Activated gamma-delta T cell treated with Interleukin-2 at 50 U/mL for 16 hours (primary cell): Measurements from ENCODE around the gene TRIM62.
"Not testable (repeated sequence)": the region's sequence is repeated elsewhere in the genome, so short reads cannot be mapped to it uniquely, and the experiment has no call there.

Experiments used
- DNase-seq: peaks from one replicate; pipeline ENCODE4 v3.0.0-alpha.2; 2020

The TRIM62 gene

DNA sequence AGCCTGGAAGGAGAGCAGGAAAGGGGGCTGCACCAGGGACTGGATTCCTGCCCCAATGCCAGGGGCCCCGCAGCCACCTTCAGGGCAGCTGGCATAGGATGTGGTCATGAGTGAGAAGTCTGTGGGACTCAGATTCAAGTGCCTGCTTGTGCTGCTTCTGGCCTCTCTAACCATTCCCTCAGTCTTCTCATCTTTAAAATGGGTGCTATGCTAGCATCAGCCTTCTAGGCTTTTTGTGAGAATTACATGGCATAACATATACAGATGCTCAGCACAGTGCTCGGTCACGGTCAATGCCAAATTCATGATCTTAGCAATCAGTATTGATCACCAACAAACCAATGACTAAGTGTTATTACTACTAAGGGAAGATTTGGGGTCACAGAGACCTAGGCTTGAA lies 23.5 kb downstream of the TRIM62 start:
- DNase-seq: no peak

DNA sequence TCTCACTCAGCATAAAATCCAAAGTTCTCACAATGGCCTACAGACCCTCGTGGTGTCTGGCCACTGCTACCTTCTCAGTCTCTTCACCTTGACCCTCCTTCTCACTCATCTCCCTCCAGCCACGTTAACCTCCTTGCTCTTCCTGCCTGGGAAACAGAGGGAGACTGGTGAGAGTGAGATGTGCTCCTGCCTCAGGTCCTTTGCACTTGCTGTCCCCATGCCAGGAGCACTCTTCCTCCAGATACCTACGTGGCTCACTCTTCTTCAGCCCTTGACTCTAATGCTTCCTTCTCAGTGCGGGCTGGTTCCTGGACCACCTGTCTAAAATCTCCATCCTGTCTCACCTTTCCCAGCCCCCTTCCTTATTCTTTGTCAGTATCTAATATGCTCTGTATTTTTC lies 24.7 kb downstream of the TRIM62 start:
- DNase-seq: no peak

DNA sequence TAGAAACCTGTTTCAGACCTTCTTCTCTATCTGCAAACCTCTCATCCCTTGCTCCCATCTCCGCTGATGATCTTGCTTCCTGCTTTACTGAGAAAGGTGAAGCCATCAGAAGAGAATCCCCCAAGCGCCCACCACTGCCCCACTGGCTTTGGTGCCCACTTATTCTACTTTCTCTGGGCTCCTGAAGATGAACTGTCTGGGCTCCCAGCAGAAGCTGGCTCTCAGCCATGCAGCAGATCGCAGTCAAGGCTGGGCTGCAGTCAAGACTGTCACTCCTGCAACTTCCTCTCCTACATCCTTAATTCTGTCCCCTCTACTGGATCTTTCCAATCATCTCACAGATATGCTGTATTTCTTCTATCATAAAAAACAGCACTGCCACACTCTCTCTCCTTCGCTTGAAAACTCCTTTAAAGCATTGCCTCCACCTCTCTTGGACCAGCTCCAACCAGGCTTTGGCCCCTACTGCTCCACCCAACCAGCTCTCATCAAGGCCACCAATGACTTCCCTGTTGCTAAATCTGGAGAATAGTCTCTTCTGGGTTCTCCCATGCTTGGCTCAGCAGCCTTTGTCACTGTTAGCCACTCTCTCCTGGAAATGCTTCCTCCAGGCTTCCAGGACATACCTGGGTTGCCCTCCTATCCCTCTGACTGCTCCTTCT lies 25.8 kb downstream of the TRIM62 start:
- DNase-seq: no peak

DNA sequence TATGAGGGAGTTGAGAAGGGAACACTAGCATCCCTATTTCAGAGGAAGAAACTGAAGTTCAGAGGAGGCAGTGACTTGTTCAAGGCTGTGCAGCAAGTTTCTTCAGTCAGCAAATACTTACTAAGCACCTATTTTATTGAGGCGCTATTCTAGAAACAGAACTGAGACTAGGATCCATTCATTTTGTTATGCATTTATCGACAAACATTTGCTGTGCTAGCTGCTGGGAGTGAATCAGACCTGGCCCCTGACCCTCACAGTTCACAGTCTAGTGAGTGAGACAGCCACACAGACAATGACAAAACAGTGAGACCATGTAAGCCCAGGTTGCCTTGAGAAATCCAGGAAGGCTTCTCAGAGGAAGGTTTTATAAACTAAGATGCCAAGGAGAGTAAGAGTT lies 28.2 kb downstream of the TRIM62 start:
- no peak for DNase-seq

DNA sequence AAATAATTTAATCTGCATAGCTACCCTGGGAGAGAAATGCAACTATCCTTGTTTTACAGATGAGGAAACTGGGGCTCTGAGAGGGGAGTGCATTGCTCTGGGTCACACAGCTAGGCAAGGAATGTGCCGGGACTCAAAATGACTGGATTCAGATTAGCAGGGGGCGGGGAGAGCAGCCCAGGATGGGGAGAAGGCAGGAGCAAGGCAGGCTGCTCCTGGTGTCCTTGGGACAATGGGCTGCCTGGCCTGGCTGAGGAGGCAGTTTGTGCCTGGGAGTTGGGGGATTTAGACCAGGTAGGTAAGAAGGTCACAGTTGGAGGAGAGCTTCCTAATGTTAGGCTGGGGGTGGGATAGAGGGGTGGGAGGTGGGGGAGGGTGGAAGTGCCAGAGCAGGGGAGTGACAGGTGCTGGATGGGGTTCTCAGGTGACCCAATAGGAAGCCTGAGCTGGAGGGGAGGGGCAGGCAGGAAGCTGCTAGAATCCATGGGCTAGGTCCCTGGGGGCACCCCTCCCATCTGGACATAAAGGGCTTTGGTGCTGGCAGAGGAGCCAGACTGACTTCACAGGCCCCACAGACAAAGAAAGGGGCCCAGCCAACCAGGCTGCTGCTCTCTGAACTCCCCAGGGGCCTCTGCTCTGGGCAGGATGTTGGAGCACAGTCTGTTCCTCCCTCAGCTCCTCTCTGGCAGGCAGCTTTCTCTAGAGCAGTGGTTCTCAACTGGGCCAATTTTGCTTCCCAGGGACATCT lies 29.0 kb downstream of the TRIM62 start:
- no peak for DNase-seq

DNA sequence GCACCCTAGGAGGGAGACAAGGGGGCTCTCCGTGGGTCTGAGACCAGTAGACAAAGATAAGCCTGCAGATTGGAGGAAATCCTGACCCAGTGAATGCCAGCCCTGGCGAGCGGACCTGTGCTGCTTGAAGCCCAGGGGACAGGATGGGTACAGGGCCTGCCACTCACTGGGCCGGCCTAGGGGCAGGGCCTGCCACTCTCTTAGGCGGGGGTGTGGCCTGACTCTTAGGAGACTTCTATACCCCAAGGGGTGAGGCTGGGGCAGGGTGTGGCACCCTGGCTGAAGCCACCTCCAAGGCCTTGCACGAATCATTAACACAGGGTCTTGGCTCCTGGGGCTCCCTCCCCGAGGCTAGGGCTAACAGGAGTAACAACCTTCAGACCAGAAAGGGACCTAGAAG lies 30.7 kb downstream of the TRIM62 start:
- DNase-seq: no peak

DNA sequence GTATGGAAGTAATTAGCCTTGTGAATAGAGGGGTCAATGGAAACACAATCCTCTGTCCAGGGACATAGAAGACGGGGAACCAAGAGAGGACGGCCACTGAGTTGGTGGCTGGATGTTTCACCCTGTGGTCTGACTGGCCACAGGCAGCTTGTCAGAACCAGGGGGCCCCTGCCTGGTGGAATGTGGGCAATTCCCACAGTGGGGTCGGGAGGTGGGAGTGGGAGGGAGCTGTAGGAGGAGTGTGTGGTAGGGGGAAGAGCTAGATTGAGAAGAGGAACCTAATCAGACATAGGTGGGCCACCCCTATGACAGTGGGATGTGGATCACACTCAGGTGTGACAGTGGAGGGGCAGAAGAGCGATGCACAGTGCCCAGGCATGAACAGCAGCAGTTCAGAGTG lies 31.3 kb downstream of the TRIM62 start:
- no peak for DNase-seq

DNA sequence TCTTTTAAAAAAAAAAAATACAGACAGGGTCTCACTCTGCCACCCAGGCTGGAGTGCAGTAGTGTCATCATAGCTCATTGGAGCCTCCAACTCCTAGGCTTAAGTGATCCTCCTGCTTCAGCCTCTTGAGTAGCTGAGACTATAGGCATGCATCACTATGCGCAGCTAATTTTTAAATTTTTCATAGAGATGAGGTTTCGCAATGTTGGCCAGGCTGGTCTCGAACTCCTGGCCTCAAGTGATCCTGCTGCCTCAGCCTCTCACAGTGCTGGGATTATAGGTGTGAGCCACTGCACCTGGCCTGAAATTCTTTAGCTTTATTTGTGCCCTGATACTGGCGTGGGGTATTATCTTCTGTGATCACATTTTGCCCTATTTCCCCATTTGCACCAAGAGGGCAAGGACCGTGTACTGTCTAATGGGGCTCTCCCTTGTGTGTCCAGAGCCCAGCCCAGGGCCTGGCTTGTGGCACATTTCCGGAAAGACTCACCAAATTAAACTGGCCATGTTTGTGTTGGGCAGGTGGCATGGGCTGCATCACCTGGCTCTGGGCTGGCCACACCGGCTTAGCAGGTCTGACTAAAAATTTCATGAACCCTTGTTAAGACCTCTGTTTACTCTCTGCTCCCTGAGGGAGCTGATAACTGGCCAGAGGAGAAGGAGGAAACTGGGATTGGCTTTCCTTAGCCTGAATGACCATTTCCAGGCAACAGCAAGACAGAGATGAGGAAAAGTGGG lies 32.2 kb downstream of the TRIM62 start:
- DNase-seq: no peak

DNA sequence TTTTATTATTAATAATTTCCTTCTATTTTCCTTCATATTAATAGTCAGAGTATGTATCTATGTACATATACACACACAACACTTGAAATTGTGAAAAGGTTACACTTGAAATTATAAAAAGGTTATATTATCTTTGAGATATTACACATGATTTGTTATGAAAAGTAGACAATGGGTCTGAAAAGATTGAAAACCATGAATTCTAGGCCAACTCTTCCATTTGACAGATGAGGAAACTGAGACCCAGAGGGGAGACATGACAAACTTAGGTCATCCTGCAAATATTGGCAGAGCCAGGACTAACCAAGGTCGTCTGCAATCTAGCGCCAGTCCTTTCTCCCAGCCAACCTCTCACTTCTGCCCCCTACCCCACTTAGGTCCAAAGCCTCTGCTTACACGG lies 33.2 kb downstream of the TRIM62 start:
- no peak for DNase-seq

DNA sequence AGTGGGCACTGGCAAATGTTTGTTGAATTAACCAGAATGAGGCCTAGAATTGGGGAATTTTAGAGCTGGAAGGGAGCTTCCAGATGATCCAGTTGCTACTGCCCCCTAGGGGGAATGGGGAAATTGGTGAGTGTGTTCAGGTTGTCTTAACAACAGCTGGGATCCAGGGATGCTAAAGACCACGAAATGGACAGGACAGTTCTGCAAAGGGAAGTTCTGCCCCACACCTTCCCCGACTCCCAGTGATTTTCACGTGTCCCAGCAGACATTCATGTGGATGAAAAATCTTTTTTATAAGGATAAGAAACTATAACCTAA lies 33.9 kb downstream of the TRIM62 start:
- no peak for DNase-seq

DNA sequence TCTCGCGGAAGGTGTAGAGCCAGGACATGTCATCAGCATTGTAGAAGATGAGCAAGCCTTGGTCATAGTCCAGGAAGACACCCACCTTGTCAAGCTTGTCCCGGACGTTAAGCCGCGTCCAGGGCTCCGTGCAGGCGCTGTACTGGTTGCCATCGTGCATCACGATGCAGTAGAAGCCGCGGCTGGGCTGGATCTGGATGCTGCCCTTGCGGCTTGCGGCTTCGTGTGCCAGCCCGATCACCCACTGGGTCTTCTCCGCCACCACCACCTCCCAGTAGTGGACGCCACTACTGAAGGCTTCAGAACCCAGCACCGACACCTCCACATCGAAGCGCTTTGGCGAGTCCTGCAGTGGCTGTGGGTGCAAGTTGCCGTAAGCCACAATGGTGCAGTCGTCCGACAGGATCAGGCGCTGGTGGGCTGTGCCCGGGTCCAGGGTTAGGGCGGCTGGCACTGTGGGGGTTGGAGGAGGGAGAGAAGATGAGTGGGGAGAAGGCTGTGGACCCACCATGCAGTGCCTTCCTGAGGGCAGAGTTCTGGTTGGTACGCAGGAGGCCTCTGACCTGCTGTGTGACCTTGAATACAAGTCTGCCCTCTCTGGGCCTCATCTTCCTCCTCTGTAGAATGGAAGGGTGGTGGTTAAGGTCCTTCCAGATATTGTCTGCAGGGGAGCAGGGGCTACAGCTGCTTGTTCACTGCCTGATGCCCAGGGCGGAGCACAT lies 34.4 kb downstream of the TRIM62 start:
- DNase-seq: no peak

DNA sequence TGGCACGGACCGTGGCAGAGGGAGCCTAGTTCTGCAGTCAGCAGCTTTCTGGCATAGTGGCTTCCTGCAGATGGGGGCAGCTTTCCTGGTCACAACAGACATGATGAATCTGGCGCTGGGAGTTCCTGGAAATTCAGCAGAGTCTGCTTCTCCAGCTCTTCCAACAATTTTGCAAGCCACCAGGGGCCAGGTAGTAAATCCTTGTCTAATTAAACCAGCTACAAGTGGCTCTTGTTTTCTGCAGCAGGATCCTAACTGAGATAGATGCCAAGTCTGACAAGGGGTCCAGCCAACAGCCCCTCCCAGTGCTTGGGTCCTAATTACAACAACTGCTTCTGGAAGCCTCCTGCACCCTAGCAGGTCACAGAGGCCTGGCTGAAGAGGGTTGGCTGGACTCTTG lies 35.8 kb downstream of the TRIM62 start:
- no peak for DNase-seq

DNA sequence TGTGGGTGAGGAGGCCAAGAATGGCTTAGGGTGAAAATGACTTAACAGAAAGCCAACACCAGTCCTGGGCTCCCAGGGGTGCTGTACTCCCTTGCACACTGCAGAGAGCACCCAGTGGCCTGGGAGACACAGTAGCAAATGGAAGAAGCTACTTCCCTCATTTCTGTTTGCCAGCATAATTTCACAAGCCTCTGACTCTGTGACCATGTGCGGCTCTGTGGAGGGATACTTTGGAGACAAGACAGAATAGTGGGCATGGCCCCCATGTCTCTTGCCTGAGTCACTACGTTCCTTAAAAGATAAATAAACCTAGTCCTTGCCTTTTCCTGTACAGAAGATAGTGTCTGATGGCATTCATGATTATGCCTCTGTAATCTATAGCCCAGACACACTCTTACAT lies 38.1 kb downstream of the TRIM62 start:
- DNase-seq: no peak

DNA sequence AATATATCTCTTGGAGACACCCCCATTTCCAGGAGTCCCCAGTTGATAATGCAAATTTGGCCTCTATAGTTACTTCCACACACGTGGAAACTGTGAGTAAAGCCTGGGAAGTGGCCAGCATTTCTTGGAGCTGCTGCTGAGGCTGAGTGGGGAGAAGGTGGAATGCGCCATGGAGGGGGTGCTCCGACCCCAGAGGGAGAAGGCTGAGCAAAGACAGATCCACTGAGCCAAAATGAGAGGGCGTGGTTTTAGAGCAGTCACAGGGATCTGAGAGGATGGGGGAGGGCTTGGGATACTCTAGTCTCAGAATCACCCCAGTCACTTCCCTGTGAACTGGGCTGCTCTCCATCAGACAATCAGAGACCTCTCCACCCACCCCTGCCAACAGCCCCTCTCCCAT lies 38.7 kb downstream of the TRIM62 start:
- DNase-seq: no peak

DNA sequence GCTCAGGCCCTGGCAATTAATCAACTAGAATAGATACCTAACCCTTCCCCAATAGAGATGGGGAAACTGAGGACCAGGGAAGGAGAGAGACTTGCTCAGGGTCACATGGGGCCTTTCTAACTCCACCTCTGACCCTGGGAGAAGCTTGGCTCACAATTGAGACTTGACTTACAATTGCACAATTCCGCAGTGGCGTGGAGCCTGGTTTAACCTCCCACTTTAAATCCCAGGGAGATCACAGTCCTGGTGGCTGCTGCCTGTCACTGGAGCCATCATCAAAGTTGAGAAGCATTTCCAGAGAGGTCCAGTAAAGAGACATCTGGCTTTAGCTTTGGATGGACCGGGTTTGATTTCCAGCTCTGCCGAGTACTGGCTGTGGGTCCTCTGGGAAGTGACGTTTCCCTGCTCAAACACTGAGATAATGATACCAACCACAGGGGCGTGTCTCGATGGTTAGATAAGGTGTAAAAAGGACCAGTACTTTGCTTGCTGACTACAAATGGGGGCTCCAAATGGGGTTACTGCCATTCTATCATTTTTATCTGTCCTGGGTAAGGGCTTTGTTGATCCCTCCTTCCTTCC lies 39.3 kb downstream of the TRIM62 start:
- DNase-seq: no peak

DNA sequence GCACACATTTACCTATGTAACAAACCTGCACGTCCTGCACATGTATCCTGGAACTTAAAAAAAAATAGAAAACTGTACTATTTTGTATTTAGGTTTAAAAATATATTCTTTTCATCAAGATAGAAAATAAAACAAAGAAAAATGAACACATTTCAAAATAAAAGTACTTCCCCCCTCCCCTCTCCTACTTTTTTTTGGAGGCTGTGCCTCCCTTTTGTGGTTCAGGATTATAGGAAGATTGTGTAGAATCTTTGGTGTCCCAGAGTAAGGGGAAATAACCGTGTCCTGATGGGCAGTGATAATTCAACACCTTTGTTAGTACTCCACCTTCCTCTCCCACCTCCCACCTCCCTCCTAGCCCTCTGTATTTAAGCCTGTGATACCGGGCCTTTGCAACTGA lies 40.1 kb downstream of the TRIM62 start:
- no peak for DNase-seq

DNA sequence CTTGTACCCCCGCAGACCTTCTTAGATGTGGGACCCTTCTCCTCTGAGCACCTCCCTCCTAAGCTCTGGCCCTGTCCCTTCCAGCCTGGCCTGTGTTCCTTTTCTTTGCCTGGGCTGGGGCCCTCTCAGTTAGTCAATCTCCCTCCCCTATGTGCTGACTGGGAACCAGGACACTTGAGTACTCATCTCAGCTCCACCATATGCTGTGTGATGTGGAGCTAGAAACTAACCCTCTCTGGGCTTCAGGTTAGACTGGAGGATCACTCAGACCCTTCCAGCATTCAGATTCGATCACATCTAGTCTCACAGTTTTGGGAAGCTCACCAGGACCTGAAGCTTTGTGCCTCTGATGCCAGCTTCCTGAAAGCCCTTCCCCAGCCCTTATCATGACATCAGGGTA lies 40.6 kb downstream of the TRIM62 start:
- no peak for DNase-seq

DNA sequence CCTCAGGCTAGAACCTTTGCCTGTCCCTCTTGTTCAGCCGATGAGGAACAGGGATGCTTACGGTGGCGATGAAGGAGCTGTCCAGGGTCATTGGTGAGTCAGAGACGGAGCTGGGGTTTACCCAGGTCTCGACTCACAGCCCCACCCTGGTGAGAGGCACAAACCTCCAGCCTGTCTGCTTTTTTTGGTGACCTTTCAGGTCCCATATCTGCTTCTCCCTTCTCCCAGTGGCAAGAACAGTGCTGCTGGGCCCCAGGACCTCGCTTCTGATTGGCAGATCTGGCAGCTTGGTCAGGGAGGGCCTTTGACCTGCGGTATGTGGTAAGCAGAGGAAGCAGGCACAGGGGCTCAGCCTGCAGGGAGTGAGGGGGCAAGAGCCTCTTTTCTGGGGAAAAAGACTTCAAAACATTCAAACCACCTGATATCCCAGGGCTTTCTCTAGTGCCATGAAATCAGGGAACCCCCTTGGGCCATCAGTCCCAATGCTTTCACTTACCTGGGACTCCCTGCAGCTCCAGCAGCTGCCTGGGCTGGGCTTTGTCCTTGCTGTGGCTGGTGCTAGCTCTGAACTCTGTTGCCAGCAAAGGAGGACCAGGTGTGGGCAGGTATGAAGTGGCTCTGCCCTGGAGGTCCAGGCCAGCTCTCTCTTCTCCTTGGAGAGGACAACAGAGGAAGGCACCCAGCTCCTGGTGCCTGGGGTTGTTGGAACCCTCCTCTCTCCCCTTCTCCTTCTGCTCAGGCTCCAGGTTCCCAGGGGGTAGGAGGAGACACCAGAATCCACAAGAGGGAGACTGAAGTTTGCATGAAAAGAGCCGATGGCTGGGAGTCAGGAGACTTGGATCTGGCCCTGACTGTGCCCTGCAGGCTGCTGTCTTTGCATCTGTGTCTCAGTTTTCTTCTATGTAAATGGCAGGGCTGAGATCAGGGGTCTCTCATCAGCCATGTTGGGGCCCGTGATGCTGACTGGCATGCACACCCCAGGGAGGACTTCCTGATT lies 41.4 kb downstream of the TRIM62 start:
- no peak for DNase-seq

DNA sequence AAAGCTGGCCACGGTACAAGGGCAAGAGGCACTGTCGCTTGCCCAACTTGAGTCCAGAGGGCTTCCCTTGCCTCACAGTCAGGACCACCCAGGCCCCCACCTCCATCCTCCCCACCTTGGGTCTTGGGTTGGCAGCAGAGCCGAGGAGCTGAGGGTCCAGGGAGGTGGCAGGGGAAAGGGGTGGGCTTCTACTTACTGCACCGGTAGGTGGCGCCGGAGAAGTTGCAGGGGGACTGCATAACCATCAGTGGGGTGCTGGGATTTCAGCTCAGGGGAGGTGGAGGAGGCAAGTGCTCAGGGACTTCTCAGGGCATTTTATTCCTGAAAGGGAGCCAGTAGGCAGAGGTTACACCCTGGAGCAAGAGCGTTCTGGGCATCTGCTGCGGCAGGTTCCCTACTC lies 44.0 kb downstream of the TRIM62 start:
- peak; percentile 34 for DNase-seq

DNA sequence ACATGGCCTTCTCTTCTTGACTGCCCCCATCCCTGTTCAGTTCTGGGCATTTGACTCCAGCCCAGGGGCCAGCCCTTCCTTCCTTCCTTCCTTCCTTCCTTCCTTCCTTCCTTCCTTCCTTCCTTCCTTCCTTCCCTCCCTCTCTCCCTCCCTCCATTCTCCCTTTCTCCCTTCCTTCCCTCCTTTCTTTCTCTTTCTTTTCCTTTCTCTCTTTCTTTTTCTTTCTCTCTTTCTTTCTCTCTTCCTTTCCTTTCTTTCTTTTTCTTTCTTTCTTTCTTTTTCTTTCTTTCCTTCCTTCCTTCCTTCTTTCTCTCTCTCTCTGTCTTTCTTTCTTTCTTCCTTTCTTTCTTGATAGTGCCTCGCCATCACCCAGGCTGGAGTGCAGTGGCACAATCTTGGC lies 45.8 kb downstream of the TRIM62 start:
- DNase-seq: not testable (repeated sequence)

DNA sequence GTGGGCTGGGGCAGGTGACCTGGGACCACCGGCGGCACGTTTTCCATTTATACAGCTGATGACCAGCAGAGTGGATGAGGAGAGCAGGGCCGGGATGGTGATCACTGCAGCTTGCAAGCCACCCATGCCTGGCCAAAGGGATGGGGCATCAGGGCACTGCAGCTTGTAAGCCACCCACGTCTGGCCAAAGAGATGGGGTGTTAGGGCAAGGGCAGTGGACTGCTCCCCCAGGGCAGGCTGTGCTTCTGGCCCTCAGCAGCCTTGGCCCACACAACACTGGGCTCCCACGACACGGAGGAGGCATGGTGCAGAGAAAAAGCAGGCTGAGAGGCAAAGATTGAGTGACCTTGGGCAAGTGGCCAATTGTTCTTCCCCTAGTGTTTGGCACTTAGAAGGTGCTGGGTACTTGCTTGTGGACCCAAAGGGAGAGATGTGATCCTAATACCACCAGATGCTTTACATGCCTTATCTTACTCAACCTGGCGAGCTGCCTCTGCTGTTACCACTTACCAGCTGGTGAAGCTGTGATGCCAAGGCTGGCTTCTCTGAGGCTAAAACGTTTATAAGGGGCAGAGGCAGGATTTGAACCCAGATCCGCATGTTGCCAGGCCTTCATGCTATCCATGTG lies 48.3 kb downstream of the TRIM62 start:
- no peak for DNase-seq

DNA sequence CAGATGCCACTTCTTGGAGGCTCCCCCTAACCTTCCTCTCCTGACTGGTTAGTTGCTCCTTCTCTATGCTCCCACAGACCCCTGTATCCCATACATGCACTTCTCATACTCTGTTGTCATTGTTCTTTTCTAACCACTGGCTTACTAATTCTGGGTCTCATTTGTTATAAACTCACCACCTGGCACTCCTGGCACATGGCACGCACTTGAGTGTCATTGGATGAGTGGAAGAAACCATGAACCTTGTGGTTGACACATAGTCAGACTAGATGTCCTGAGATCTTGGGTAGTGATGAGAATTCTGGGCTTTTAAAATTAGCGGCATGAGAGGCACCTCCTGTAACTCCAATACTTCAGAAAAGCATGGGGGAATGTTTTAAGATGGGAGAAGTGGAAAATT lies 49.3 kb downstream of the TRIM62 start:
- no peak for DNase-seq
